ENCODE results near the gene ADCY7.
A peak's percentile ranks its signal among the peaks of the same experiment; 100 is the strongest.

The ADCY7 gene

DNA sequence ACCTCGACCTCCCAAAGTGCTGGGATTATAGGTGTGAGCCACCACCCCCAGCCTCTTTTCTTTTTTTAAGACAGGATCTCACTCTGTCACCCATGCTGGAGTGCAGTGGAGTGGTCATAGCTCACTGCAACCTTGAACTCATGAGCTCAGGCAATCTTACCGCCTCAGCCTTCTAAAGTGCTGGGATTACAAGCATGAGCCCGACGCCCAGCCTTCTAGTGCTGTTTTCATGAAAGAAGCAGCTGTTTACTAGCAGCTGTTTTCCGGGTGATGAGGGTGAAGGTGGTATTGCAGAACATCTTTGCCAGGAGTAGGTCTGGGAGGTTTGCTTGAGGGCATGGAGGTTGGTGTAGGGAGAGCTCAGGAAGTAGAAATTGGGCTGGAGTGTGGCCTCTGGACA, 2.0 kb downstream of the ADCY7 start:
- DNase-seq: peak; percentile 41 to 55

DNA sequence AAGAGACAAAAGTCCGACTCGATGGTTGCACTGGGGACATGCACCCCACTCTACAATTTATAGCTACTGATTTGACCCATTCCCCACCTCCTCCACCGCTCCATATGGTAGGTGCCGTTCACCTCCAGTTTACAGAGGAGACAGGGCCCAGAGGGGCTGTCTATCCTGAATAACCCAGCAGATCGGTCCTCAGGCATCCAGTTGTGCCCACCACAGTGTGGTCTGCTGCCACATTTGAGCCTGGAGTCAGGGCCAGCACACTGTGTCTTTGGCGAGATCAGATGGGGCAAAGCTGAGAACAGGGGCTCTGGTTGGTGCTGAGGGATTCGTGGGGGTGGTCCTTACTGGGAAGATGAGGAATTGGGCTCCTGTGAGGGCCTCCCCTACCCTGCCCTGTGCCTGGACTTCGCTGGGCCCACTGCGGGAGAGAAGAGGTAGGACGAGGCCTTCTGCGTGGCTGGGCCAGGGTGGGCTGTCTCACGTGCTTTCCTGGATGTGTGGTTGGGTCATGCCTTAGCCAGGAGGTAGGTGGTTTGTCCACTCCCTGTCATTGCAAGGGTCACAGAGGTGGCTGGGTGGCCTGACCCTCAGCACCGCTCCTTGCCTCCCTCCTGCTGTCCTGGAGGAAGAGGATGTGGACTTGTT, 2.8 kb downstream of the ADCY7 start:
- DNase-seq: no peak

DNA sequence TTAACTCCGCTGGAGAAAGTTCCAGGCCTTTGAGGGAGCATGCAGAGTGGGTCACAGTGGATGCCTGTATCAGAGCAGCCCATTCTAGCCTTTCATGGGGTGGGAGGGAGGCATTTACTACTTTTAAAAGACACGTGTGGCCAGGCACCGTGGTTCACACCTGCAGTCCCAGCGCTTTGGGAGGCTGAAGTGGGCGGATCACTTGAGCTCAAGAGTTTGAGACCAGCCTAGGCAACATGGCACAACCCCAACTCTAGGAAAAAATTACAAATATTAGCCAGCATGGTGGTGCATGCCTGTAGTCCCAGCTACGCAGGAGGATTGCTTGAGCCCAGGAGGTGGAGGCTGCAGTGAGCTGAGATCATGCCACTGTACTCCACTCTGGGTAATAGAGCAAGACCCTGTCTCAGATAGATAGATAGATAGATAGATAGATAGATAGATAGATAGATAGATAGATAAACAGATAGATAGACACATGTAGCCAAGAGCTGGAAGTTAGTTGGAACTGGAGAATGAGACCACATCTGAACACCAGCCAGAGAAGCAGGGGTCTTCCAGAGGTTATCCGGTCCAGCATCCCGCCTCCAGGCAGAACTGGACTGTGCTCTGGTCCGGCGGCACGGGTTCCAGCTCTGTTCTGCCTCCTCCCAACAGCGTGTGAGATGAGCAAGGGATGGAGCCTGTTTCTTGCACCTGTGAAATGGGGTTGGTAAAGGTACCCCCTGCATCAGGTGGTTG, 3.6 kb downstream of the ADCY7 start:
- DNase-seq: no peak

DNA sequence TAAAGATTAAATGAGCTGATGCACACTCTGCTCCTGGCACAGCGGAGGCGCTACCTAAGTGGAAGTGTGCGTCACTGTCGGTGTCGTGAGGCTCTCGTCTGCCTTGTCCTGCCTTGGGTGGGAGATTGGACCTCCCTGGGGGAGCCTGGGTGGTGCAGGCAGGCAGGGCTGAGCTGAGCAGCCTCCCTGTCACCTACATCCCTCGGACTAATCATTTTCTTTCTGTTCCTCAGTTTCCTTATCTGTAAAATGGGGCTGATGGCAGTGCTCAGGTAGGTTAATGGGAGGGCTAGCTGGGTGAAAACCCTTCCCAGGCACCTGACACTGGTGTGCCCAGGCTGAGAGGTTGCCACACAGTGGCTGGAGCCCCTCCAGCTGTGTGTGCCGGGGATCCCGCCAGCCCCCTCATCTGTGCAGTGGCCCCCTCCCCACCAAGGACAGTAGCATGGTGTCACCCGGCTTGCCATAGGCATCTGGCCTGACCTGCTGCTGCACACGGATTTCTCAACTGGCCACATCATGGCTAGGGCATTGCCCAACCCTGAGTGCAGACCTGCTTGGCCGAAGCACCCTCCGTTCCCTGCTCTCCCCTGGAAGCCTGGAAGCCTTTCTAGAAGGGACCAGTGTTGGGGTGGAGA, 4.3 kb downstream of the ADCY7 start:
- DNase-seq: no peak

DNA sequence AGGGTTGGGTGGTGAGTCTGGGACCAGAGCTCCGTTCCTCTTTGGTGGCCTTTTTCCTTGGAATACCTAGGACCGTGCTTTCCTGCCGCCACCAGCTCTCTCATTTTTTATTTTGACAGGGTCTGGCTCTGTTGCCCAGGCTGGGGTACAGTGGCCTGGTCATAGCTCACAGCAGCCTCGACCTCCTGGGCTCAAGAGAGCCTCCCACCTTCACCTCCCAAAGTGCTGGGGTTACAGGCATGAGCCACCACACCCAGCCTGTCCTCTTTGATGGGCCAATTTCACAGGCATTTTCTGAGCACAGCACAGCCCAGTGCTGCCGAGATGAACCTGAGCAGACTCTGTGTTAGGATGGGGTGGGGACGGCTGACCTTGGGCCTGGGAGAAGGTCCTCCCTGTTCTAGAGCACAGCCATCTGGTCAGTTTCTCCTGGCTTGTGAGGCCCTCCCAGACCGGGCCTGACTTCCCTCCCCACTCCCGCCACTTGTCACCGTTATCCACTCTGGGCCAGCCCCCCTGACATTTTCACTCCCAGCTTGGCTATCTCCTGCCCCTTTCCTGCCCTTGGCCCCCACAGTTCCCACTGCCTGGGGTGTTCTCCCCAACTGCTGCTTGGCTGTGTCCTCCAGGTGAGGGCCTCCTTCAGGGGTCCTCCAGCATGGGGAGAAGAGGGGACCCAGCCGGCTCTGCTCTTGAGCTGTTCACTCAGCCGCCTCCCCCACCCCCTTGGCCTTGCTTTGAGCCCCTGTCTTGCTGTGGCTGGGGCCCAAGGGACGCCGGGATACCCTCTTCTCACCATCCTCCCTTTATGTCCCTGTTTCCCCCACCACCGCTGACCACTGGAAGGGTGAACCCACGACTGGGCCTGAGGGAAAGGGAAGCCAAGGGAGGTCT, 5.0 kb downstream of the ADCY7 start:
- DNase-seq: no peak

DNA sequence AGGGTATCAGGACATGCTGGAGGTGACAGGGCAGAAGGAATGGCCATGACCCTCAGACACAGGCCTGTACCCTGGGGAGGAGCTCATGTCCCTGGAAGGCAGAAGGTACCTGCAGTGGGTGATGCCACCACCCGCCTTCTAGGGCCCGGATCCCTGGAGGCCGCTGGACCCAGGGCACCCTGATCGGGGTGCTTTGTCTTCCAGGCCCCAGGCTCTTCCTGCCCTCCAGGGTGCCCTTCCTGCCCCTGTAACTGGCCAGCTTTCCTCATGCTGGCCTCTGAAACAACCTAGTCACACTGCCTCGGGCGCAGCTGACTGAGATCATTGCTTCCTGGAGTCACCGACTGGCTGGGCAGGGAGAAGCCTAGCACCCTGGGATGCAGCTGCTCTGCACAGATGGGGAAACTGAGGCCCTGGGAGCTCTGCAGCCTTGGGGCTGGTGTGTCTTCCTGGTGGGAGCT, 5.8 kb downstream of the ADCY7 start:
- no peak for DNase-seq

DNA sequence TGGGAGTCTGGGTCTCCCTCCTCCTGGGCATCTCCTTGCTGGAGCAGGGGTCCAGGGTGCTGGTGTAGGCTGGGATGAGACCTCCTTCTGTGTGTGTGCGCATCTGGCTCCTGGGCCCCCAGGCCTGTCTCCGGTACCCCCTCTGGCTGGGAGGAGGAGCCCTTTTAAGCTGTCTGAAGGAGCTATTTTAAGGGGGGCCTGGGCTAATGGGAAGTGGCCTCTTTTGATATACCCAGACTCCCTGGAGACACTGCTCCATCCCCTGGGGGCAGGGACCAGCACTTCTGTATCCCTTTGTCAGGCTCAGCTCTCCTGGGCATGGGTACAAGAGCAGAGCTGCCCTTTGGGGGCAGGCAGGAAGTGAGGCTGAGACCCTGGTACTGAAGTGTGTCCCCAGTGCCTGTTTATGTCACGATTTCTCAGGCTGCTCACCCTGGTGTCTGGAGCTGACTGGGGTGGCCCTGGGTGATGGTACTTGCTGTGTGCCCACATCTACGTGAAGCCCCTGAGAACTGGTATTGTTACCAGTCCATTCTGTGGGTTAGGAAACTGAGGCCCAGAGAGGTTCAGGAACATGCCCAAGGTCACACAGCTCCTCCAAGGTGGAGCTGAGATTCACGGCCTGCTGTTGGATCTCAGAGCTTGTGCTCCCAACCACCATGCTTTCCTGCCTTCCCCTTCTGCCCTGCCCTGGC, 6.5 kb downstream of the ADCY7 start:
- DNase-seq: peak in 1 of 2 experiments; percentile 13

DNA sequence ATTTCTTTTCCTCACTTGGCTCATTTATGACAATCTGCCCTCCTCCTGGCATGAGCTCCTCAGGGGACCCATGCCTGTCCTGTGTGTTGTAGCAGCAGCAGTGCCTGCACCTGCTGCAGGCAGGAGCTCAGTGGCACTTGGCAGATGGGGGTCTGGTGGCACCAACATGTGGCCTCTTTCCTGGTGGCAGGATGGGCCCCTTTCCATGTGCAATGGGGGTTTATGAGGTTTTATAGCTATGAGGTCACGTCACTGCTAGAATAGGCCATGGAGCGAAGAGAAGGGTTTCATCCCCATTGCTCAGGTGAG, 7.0 kb downstream of the ADCY7 start:
- DNase-seq: no peak

DNA sequence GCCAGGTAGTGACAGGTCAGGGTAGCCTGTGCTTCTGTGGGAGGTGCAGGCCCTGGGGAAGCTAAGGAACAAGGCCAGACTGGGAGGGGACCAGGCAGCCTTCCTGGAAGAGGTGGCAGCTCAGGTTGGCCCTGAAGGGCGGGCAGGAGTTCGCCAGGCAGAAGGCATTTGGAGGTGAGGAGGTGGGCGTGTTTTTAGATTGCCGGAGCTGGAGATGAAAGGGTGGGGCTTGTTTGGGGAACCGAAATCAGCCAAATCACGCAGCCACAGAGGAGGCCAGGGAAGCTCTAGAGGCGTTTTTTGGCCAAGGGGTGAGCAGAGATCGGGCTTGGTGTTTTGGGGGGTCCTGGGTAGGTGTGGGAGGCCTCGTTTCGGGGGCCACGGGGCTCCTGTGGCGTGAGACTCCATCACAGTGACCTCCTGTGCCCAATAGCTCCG, 7.6 kb downstream of the ADCY7 start:
- DNase-seq: no peak

DNA sequence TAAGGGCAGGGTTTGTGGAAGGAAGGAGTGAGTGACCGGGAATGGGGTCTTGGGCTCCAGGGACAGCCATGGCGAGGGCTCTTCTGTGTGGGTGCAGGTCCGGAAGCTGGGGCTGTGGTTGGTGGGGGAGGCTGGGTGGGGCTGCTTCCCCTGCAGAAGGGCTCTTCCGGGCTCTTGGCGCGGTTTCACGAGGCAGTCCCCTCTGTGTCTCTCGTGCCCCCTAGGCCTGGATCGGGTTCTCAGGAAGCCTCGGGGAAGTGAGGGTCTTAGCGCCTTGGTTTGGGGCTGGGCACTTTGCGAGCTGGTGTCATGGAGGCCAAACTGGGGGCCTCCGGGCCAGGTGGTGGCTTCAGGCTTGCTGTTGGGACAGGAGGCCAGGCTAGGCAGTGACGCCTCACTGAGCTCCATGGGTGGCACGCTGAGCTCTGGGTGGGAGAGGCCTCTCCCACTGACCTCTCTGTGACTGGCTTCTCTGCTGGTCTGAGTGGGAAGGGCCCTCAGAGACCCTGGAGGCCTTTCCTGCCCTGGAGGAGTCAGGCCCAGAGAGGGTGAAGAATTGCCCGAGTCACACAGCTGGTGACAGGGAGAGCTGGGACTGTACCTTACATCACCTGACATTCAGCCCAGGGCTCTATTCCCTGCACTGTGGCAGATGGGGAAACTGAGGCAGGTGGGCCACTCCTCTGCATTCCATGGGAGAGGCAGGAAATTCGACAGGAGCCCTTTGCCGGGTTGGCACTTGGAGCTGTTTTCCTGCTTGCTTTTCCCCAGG, 8.2 kb downstream of the ADCY7 start:
- DNase-seq: no peak

DNA sequence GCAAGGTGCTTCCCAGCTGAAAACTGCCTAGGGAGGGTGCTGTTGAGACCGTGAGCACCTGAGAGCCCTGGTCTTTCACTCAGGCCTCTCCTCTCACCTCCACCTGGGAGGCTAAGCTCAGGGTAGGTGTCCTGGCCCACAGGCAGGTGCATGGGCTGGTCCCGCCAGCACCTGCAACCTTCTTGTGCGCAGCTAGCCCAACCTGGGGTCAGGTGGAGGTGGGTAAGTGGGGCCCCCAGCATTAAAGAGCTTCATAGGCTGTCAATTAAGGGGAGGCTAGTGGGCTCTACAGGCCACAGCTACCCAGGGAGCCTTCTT, 8.7 kb downstream of the ADCY7 start:
- no peak for DNase-seq

DNA sequence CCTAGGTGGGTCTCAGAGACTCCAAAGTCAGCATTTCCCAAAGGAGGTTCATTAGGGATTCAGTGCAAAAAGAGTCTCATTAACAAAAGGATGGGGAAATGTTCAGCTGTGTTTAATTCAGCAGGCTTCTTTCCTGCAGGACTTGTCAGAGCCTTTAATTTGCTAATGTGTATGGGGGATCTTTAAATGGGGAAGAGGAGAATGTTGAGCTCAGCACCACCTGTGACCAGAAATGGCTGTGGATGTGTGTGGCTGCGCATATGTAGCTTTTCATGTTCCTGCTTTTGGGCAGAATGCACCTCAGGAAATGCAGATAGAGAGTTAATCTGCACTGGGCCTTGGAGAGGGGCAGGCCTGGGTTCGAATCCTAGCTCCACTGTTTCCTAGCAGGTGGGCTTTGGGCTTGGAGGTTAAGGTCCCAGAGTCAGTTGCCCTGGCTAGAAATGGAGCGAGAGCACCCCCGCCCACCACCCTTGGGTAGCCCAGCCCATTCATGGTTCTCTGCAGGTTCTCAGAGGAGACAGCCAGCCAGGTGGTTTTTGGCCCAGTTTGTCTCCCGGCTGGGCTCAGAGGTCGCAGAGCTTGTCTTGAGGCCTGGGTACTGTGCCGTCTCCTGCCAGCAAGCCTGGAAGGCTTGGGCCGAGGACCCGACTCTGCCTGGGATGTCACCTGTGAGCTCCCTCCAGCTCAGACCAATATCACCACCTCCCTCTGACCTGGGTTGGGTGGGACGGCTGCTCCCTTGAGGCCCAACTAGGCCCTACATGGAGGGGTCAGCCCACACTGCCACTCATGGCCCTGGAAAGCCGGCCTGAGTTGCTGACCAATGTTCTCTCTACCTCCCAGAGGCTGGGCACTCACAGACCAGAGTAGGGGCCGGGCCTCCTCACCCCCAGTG, 9.3 kb downstream of the ADCY7 start:
- no peak for DNase-seq

DNA sequence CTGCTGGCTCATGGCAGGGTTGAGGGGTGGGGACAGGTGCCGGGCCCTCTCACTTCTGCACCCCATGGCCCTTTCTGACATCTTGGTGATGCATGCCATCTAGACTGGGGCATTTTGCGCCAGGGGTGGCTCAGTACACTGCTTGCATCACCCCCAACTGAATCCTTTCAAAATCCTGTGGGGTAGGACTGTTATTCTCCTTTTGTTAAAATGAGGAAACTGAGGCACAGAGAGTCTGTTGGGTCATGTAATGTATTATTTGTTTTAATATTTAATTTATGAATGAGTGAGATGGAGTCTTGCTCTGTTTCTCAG, 9.9 kb downstream of the ADCY7 start:
- DNase-seq: no peak

DNA sequence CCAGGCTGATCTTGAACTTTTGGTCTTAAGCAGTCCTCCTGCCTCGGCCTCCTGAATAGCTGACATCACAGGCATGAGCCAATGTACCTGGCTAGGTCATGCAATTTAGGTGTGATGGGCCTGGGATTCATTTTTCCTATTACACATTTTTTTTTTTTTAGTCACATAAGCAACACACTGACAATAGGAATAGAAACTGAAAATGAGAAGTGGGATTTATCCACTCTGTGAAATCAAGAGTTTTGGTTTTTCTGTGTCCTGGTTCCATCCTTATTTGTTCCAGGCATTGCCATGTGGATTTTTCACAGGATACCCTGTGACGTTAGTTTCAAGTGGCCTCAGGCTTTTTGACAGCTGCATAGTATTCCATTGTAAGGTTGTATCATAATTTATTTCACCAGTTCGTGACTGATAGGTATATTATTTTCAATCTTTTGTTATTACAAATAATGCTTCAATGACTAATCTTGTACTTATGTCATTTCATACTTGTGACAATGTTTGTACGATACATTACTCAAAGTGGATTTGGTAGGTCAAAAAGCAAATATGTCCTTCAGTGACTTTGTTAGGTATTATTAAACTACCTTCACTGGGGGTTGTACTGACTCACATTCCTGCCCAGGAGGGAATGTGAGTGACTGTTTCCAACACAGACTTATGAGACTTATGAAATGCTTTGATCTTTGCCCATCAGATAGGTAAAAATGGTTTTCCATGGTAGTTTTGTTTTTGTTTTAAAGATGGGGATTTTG, 10.6 kb downstream of the ADCY7 start:
- DNase-seq: no peak

DNA sequence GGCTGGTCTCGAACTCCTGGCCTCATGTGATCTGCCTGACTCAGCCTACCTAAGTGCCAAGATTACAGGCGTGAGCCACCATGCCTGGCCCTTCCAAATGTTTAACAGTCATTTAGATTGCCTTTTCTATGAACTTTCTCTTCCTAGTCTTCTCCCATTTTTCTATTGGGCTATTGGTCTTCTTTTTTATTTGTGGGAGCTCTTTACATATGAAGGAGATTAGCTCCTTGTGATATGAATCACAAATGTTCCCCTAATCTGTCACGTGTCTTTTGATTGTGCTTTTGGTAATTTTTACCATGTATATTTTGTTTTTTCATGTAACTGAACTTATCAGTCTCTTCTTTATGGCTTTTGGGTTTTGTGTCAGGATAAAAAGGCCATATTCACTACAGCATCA, 11.9 kb downstream of the ADCY7 start:
- DNase-seq: no peak

DNA sequence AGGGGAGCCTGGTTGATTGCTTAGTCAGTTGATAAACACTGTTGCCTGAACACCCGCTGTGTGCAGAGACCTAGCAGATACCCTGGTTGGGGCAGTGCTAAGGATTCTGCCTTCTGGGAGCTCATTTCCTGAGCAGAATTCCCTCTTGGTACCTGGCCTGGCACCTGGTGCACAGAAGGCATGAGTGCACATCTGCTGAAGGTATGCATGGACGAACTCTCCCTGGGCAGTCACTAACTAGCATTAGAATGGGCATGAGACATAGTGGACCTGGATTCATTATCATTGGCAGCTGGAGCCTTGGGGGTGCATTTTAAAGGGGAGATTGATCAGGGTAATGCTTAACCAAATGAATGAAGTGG, 13.1 kb downstream of the ADCY7 start:
- no peak for DNase-seq

DNA sequence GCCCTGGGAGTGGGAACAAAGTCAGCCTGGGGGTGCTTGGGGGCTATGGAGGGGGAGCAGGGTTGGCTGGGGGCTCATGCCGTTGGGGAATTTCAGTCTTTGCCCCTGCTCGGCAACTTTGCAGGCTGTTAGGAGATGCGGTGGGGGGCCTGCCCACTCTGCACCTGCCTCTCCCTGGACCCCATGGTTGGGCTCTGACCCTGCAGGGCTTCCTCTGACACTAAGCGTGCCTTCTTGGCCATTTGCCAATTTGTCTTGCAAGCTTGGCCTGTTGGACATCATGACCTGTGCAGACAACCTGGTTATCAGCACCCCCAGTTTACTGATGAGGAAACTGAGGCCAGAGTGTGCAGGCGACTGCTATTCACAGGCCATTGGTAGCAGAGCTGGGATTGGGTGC, 14.6 kb downstream of the ADCY7 start:
- no peak for DNase-seq

DNA sequence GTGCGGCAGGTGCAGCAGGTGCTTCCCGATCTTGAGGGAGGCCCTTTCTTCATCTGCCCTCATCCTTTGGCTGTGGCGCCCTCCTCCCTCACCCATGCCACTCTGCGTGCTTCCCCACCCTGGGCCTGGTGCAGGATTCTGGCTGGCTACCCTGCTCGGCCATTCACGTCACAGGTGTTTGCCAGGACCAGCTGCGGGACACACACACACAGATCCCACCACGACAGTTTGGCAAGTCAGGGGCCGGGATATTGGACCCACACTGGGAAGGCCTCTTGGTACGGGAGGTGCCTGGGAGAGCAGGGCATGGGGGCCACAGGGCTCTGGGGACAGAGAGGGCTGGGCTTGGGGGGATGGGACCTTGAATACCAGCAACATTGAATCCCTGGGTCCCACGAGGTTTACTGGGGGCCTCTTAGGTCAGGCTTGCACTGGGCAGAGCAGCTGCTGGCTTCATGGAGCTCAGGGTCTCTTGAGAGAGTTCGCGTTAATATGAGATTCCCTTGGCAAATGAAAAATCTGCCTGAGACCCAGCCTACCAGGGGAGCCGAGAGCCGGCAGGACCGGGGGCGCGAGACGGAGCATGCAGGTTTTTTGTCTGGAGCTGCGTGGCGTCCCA, 15.1 kb downstream of the ADCY7 start:
- no peak for DNase-seq

DNA sequence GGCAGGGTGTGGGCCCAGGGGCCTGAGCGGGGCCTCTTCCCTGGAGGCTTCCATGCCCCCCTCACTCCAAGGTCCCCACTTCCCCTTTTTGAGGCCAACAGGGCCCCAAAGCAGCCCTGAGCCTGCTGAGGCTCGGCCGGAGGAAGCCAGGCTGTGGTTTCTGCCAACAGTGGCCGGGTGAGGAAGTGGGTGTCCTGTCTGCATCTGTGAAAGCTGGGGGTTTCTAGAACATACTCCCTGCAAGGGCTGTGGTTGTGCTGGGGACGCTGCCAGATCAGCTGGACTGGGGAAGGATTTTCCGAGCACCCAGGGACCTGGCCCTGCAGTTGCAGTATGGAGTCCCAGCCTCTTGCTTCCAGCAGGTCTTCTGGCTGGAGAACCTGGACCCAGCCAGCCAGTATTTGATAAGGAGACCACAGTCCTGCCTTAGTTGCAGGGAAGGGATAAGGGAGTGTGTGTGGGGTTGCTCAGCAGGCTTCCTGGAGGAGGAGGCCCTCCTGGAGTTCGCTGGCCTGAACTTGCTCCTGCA, 15.7 kb downstream of the ADCY7 start:
- no peak for DNase-seq
